Thoracic aorta (tissue), 2 donors: ENCODE measurements around the gene KPTN. TPM values are rescaled to one million over a fixed set of nuclear protein-coding genes. Genes with fewer than 3 reads are reported as not detected.

Source experiments
- ATAC-seq: fragments of 150-250 bp; one replicate; pipeline ENCODE4 v1.8.0; 2017; ENCODE audit warnings: low read depth; ENCODE audit not compliant: insufficient number of reproducible peaks, low FRiP score
- DNase-seq: peaks from one replicate; pipeline ENCODE4 v3.0.0-alpha.2; 2020; ENCODE audit warnings: low spot score
- H3K27ac ChIP-seq, 2 donors: fragments of 200-600 bp; sonication (generic); 1 replicate in 1 of 2; 2 replicates in 1 of 2; pipeline ENCODE4 v1.5.1; 2016; ENCODE audit warnings: mild to moderate bottlenecking in 2 of 2, moderate library complexity in 2 of 2
- H3K27me3 ChIP-seq: fragments of 200-600 bp; sonication (generic); replicated peaks from 2 replicates; pipeline ENCODE4 v1.6.0; 2016; ENCODE audit warnings: mild to moderate bottlenecking; ENCODE audit not compliant: insufficient read depth
- H3K36me3 ChIP-seq: fragments of 200-600 bp; sonication (generic); one replicate; pipeline ENCODE4 v1.5.1; 2016
- H3K4me1 ChIP-seq, 2 donors: fragments of 200-600 bp; sonication (generic); 1 replicate in 1 of 2; 2 replicates in 1 of 2; pipeline versions ENCODE4 v1.5.1 to v1.6.0; 2016; ENCODE audit warnings: low read depth in 2 of 2, mild to moderate bottlenecking in 1 of 2; ENCODE audit not compliant: control insufficient read depth in 1 of 2
- H3K4me3 ChIP-seq: fragments of 200-600 bp; sonication (generic); 2 replicates; pipeline ENCODE4 v1.5.1; 2016; ENCODE audit warnings: mild to moderate bottlenecking
- H3K9me3 ChIP-seq: fragments of 200-600 bp; sonication (generic); 2 replicates; pipeline ENCODE4 v1.5.1; 2016
- total RNA-seq, 2 donors: library from RNA; depleted of rRNA; stranded (reverse); fragments of >200 nt; gene quantifications; one replicate each; pipeline versions ENCODE4 v1.1.0 to v1.2.3, GENCODE V29; 2016
- TF ChIP-seq, protein P1 (sequence below): fragments of 200-600 bp; sonication (generic); IDR thresholded peaks from one replicate; pipeline ENCODE4 v1.5.1; 2019; ENCODE audit warnings: antibody characterized with exemption

KPTN gene
- total RNA-seq, 2 donors from 2014 or later, result 0.95 to 1.2 TPM

DNA sequence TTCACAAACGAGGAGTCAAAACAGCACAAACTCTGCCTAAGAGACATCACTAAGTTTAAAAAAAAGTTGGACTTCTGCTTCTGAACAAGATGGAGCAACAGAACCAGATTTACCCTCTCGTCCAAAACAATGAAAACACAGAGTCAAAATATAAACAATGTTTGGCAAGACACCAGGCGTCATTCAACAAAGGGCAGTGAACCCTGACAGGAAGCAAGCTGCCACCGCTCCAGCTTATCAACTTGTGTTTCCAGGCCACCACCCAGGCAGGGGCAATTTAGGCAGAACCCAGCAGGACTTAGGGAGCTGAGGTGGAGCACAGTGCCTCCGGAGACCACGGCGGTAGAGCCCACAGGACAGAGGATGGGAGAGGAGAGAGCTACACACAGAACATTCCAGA is 39.5 kb upstream of the KPTN start:
- H3K9me3 ChIP-seq, result no peaks in the 10 kb centered on the region
- TF ChIP-seq, protein P1, sequence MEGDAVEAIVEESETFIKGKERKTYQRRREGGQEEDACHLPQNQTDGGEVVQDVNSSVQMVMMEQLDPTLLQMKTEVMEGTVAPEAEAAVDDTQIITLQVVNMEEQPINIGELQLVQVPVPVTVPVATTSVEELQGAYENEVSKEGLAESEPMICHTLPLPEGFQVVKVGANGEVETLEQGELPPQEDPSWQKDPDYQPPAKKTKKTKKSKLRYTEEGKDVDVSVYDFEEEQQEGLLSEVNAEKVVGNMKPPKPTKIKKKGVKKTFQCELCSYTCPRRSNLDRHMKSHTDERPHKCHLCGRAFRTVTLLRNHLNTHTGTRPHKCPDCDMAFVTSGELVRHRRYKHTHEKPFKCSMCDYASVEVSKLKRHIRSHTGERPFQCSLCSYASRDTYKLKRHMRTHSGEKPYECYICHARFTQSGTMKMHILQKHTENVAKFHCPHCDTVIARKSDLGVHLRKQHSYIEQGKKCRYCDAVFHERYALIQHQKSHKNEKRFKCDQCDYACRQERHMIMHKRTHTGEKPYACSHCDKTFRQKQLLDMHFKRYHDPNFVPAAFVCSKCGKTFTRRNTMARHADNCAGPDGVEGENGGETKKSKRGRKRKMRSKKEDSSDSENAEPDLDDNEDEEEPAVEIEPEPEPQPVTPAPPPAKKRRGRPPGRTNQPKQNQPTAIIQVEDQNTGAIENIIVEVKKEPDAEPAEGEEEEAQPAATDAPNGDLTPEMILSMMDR, result no peak
- DNase-seq (no peak), ATAC-seq (no peak)
- H3K36me3 ChIP-seq, result no peaks in the 10 kb centered on the region
- no peak overlapping the region for H3K27ac ChIP-seq
- H3K4me3 ChIP-seq, result no peak overlapping the region
- no peaks in the 10 kb centered on the region for H3K4me1 ChIP-seq
- no peaks in the 10 kb centered on the region for H3K27me3 ChIP-seq

DNA sequence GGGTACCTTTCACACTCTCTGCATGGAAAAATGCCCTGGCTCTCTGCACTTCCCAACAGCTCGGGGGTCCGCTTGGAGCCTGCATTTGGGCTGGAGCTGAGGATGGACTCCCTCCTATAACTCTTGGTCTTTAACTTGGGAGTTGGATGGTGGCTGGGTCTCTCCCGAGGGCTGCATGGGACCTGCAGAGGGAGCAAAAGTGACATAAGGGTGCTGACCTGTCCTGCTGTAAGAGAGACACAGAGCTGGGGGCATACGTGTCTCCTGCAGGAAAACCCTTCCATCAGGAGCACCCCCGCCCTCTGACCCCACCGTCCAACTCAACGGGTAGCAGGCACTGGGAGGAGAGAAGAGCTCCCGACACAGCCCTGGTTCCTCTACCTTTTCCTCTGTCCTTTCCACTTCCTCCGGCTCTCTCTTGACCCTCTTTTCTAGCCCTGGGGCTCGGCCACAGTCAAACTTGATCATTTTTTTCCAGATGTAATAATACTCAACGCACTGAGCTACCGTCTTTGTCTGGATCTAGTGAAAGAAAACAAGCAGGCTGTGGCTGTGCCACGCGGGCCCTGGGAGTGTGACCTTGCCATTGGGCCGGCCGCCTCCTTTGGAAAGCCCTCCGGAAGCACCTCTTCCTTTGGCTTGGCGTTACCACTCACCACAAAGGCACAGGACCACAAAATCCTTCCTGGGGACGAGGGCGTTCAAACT is 37.6 kb upstream of the KPTN start:
- H3K9me3 ChIP-seq, result no peaks in the 10 kb centered on the region
- no peaks in the 10 kb centered on the region for H3K36me3 ChIP-seq
- TF ChIP-seq, protein P1, result no peak
- H3K4me1 ChIP-seq, result no peaks in the 10 kb centered on the region
- no peaks in the 10 kb centered on the region for H3K27me3 ChIP-seq
- H3K4me3 ChIP-seq, result no peak overlapping the region
- DNase-seq, result no peak
- no peak for ATAC-seq
- no peak overlapping the region for H3K27ac ChIP-seq

DNA sequence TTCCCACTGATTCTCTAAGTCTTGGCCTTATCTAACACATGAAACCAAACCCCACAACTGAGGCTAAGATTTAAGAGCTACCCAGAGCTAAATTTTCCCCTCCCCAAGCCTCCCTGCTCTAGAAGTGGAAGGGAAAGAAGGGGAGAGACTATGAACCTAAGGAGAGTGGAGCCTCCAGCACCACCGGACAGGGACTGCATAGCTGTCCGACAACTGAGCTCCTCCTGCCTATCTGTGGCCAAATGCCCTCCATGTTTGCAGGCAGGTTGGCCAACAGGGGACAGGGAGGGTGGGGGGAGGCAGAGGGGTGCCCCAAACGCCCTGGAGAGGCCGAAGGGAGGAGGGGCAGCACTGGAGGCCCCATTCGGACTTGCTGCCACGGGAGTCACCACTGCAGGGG is 36.8 kb upstream of the KPTN start:
- no peaks in the 10 kb centered on the region for H3K9me3 ChIP-seq
- peaks cover 0 to 2% of the 10 kb centered on the region in 2 donors for H3K4me1 ChIP-seq
- DNase-seq (no peak), ATAC-seq (no peak)
- no peaks in the 10 kb centered on the region for H3K36me3 ChIP-seq
- no peak overlapping the region for H3K4me3 ChIP-seq
- no peaks in the 10 kb centered on the region for H3K27me3 ChIP-seq
- TF ChIP-seq, protein P1, result no peak
- no peak overlapping the region for H3K27ac ChIP-seq

DNA sequence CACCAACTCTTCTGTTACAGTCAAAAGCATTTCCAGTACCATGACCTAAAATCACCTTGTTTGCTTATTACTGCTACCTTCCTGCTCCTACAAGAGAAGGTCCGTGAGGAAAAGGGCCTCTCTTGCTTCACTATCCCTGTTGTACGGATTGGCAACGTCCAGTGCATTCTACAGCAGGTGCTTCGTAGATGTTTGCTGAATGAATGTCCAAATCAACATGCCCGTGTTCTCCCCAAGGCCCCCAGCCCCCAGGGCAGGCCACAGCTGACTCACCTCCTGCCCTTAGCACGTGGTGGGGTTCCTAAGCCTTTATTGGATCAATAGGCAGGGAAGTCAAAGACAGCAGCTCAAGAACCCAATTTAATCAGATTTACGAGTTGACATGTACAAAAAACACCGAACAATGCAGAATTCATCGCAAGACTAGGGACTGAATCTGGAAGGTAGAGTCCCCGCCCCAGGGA is 36.4 kb upstream of the KPTN start:
- ATAC-seq, result no peak
- Histone ChIP-seq H3K4me3 (no peak overlapping the region), H3K4me1 (peaks cover 0 to 6% of the 10 kb centered on the region in 2 donors), H3K27me3 (no peaks in the 10 kb centered on the region), H3K9me3 (no peaks in the 10 kb centered on the region), H3K27ac (no peak overlapping the region), H3K36me3 (no peaks in the 10 kb centered on the region)
- TF ChIP-seq, protein P1, result no peak
- no peak for DNase-seq

DNA sequence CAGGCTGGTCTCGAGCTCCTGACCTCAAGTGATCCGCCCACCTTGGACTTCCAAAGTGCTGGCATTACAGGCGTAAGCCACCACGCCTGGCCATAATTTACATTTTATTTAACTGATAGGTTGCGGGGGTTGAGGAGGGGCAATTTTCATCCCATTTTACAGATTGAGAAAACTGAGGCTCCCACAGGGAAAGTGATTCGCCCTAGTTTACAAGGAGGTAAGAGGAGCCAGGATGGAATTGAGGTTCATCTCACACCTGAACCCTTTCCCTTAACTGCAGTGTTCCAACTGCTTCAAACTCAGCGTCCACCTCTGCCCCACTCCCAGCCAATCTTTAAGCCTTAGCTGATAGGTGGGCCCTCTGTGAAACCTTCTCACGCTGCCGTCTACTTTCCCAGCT is 34.8 kb upstream of the KPTN start:
- ATAC-seq (no peak), DNase-seq (no peak)
- TF ChIP-seq, protein P1, result no peak
- Histone ChIP-seq H3K27me3 (no peaks in the 10 kb centered on the region), H3K27ac (no peak overlapping the region), H3K36me3 (no peaks in the 10 kb centered on the region), H3K4me1 (peaks cover 2 to 10% of the 10 kb centered on the region in 2 donors), H3K9me3 (no peaks in the 10 kb centered on the region), H3K4me3 (no peak overlapping the region)
